Left ventricle myocardium inferior (tissue), 1 donor: ENCODE results near the gene CES4A. TPM values are rescaled to one million over a fixed set of nuclear protein-coding genes. Genes with fewer than 3 reads are reported as not detected.
"Not testable (repeated sequence)": the region's sequence is repeated elsewhere in the genome, so short reads cannot be mapped to it uniquely, and the experiment has no call there.

ENCODE experiments used
- DNase-seq: peaks from one replicate; pipeline ENCODE4 v3.0.0-alpha.2; 2020
- H3K27ac ChIP-seq: fragments of 200-600 bp; replicated peaks from 2 replicates; pipeline ENCODE4 v1.8.0; 2021
- H3K27me3 ChIP-seq: fragments of 200-600 bp; 2 replicates; pipeline ENCODE4 v1.8.0; 2021; ENCODE audit warnings: low read depth
- H3K36me3 ChIP-seq: fragments of 200-600 bp; 2 replicates; pipeline ENCODE4 v1.8.0; 2021
- H3K4me1 ChIP-seq: fragments of 200-600 bp; 2 replicates; pipeline ENCODE4 v1.8.0; 2021
- H3K4me3 ChIP-seq: fragments of 200-600 bp; 2 replicates; pipeline ENCODE4 v1.8.0; 2021; ENCODE audit warnings: mild to moderate bottlenecking, moderate library complexity
- H3K9me3 ChIP-seq: fragments of 200-600 bp; replicated peaks from 2 replicates; pipeline ENCODE4 v1.8.0; 2021
- intact Hi-C: fragments of 100-400 bp; cut with micrococcal nuclease; formaldehyde crosslinking; loops from one replicate; pipeline ENCODE4 v1.11.0; 2022
- total RNA-seq: library from RNA; stranded (reverse); fragmentation: NEBNext Ultra II Directional; extraction: Animal tissue kit (Norgen Biotek cat#: 25700); gene quantifications from one replicate; pipeline ENCODE4 v1.2.1, GENCODE V29; 2021
- TF ChIP-seq, protein P1 (sequence below): fragments of 200-600 bp; IDR thresholded peaks from 2 replicates; pipeline ENCODE4 v1.8.0; 2021; ENCODE audit warnings: antibody characterized with exemption, mild to moderate bottlenecking, borderline replicate concordance
- donor health status: DM: no; HTN: yes; CAD: no; lungs with severe emphysema.

CES4A gene
- total RNA-seq, 1 donor from 2014 or later: 11.0 TPM

DNA sequence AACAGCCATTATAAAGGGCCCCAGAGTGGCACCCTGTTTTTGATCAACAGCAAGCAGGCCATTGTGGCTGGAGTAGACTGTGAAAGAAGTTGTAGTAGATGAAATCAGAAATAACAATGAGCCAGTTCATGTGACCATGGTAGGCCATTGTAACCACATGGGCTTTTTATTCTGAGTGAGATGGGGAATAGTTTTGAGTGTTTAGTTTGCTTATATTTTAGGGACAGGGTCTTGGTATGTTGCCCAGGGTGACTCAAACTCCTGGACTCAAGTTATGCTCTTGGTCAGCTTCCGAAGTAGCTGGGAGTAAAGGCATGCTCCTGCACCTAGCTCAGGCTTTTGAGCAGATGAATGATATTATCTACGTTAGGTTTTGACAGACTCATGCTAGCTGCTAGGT lies 52.5 kb downstream of the CES4A start:
- TF ChIP-seq, protein P1, sequence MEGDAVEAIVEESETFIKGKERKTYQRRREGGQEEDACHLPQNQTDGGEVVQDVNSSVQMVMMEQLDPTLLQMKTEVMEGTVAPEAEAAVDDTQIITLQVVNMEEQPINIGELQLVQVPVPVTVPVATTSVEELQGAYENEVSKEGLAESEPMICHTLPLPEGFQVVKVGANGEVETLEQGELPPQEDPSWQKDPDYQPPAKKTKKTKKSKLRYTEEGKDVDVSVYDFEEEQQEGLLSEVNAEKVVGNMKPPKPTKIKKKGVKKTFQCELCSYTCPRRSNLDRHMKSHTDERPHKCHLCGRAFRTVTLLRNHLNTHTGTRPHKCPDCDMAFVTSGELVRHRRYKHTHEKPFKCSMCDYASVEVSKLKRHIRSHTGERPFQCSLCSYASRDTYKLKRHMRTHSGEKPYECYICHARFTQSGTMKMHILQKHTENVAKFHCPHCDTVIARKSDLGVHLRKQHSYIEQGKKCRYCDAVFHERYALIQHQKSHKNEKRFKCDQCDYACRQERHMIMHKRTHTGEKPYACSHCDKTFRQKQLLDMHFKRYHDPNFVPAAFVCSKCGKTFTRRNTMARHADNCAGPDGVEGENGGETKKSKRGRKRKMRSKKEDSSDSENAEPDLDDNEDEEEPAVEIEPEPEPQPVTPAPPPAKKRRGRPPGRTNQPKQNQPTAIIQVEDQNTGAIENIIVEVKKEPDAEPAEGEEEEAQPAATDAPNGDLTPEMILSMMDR: no peak
- H3K36me3 ChIP-seq: peaks cover 28% of the 10 kb centered on the region

DNA sequence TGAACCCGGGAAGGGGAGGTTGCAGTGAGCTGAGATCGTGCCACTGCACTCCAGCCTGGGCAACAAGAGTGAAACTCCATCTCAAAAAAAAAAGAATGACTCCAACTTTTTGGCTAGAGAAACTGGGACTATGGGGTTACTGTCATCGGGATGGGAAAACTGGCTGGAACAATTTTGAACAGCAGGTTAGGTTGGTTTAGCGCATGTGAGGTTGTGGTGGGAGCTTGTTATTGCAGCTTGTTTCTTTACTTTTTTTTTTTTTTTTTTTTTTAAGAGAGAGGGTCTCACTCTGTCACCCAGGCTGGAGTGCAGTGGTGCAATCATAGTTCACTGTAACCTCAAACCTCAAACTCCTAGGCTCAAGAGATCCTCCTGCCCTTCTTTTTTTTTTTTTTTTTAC lies 53.1 kb downstream of the CES4A start:
- H3K27ac ChIP-seq, intact Hi-C loops, DNase-seq, H3K4me1 ChIP-seq, H3K4me3 ChIP-seq, H3K27me3 ChIP-seq, H3K9me3 ChIP-seq: not testable (repeated sequence)
- peaks cover 28% of the 10 kb centered on the region for H3K36me3 ChIP-seq

More for the DNA sequence above, 52.5 kb downstream of the CES4A start:
- Histone ChIP-seq H3K4me1 (peaks cover 9% of the 10 kb centered on the region), H3K4me3 (no peak overlapping the region), H3K27me3 (no peaks in the 10 kb centered on the region), H3K27ac (no peak overlapping the region), H3K9me3 (no peaks in the 10 kb centered on the region)
- intact Hi-C loops: no loop called here
- DNase-seq: no peak

DNA sequence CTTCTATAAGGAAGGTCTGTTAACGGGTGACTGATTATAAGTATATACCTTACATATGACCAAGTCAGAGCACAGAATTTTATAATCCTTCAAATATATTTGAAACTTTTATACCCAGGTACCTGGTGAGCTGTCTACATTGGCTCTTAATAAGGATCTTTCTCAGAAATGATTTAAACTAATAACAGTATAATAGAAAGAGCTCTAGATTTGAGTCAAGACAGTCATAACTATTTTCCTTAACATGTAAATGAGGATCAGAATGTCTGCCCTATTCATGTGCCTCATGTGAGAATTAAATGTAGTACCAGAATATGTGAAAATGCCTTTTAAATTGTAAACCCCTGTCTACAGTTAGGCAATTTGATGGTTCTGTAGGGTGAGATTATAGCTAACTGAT lies 55.0 kb downstream of the CES4A start:
- no peak overlapping the region for H3K4me3 ChIP-seq
- no peak overlapping the region for H3K27ac ChIP-seq
- H3K27me3 ChIP-seq: no peaks in the 10 kb centered on the region
- DNase-seq: no peak
- TF ChIP-seq, protein P1: no peak
- H3K4me1 ChIP-seq: no peaks in the 10 kb centered on the region
- no peaks in the 10 kb centered on the region for H3K9me3 ChIP-seq
- intact Hi-C loops: no loop called here
- peaks cover 17% of the 10 kb centered on the region for H3K36me3 ChIP-seq

DNA sequence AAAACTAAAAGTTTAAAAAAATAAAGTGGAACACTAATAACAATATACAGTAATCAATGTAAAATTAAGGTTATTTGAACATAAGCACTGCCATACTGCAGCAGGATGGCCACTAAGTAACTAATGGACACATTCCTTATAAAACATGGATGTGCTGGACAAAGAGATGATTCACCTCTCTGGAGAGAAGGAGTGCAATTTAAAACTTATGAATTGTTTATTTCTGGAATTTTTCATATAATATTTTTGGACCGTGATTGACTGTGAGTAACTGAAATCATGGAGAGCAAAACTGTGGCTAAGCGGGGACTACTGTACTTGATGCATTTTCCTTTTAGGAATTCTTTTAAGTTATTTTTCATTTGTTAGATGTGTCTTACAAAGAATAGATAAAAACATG lies 62.4 kb downstream of the CES4A start:
- TF ChIP-seq, protein P1: no peak

DNA sequence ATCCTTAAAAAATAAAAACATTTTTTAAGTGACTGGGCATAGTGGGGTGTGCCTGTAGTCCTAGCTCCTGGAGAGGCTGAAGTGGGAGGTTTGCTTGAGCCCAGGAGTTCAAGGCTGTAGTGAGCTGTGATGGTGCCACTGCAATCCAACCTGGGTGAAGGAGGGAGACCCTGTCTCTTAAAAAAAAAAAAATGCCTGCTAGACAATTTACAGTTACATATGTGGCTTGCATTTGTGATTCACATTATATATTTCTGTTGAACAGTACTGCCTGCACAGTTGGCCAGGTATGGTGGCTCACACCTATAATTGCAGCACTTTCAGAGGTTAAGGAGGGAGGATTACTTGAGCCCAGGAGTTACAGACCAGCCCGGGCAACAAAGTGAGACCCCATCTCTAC lies 64.0 kb downstream of the CES4A start:
- Histone ChIP-seq H3K4me1 (no peaks in the 10 kb centered on the region), H3K27ac (no peak overlapping the region), H3K4me3 (no peak overlapping the region), H3K36me3 (peaks cover 7% of the 10 kb centered on the region), H3K9me3 (no peaks in the 10 kb centered on the region), H3K27me3 (no peaks in the 10 kb centered on the region)
- TF ChIP-seq, protein P1: no peak
- intact Hi-C loops: no loop called here
- no peak for DNase-seq

More for the DNA sequence above, 62.4 kb downstream of the CES4A start:
- Histone ChIP-seq H3K36me3 (peaks cover 7% of the 10 kb centered on the region), H3K9me3 (no peaks in the 10 kb centered on the region), H3K27me3 (no peaks in the 10 kb centered on the region), H3K4me3 (no peak overlapping the region), H3K27ac (no peak overlapping the region), H3K4me1 (no peaks in the 10 kb centered on the region)
- DNase-seq: no peak
- intact Hi-C loops: no loop called here

DNA sequence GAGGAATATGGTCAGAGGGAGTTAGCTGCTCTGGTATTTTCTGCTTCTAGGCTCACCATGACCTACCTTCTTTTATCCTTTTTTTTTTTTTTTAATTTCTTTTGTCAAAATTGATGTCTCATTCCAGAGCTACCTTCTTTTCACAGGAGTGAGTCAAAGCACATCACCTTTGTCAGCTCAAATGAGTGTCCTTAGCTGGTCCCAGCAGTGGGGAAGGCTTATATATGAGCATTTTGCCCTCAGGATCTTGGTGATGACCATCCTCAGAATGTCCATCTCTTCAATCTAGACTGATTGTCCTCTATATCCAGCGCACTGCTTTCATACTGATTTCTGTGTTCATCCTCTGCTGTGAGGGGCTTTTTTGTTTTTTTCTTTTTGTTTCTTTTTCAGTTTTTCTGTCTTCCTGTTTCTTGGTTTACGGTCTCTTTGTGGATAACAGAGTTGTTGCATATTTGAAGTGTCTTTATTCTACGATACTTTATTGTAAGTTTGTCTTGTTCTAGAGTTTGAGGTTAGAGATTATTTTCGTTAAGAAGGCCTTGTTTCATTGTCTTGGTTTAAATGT lies 65.5 kb downstream of the CES4A start:
- peaks cover 7% of the 10 kb centered on the region for H3K36me3 ChIP-seq
- TF ChIP-seq, protein P1: no peak
- no peaks in the 10 kb centered on the region for H3K4me1 ChIP-seq
- no peak overlapping the region for H3K27ac ChIP-seq
- no peak for DNase-seq
- H3K27me3 ChIP-seq: no peaks in the 10 kb centered on the region
- intact Hi-C loops: no loop called here
- no peak overlapping the region for H3K4me3 ChIP-seq
- no peaks in the 10 kb centered on the region for H3K9me3 ChIP-seq
